ENCODE data around the gene RFNG. TPM values are rescaled to one million over a fixed set of nuclear protein-coding genes. Genes with fewer than 3 reads are reported as not detected.

The RFNG gene
- total and polyA plus RNA-seq, 2 of the 13 experiments (the other 11 are each of a cell fraction or from before 2014, with no cell fraction given): 61.4 to 64.0 TPM

- TF ChIP-seq ZNF574 (CRISPR knock-in tag; IDR thresholded peaks at IDR 0.05) (no peak), SRY (CRISPR knock-in tag; IDR thresholded peaks at IDR 0.05) (no peak), AGO2 (optimal IDR thresholded peaks at IDR 0.05; ENCODE audit: low read depth, low read length) (peak; percentile 99), DMAP1 (CRISPR knock-in tag; IDR thresholded peaks at IDR 0.05) (no peak), TAF15 (IDR thresholded peaks at IDR 0.05; ENCODE audit: low read depth, low read length, poor library complexity, severe bottlenecking) (peak; percentile 55), ZNF597 (CRISPR knock-in tag; IDR thresholded peaks at IDR 0.05) (no peak), MED8 (CRISPR knock-in tag; IDR thresholded peaks at IDR 0.05; ENCODE audit: insufficient replicate concordance) (no peak), ZNF232 (CRISPR knock-in tag; IDR thresholded peaks at IDR 0.05; ENCODE audit: borderline replicate concordance) (no peak), YEATS4 (CRISPR knock-in tag; IDR thresholded peaks at IDR 0.05; ENCODE audit: borderline replicate concordance) (no peak), ZFP36L1 (CRISPR knock-in tag; IDR thresholded peaks at IDR 0.05) (no peak), HOXA9 (CRISPR knock-in tag; IDR thresholded peaks at IDR 0.05; ENCODE audit: borderline replicate concordance) (no peak), ZFP36 (IDR thresholded peaks at IDR 0.05; ENCODE audit: borderline replicate concordance, low read depth, low read length, partially characterized antibody) (no peak), CEBPZ (IDR thresholded peaks at IDR 0.05; ENCODE audit: low read length) (no peak), ZNF589 (CRISPR knock-in tag; conservative IDR thresholded peaks at IDR 0.05) (no peak; the same call in 1 of the 2 replicates), MEIS1 (CRISPR knock-in tag; IDR thresholded peaks at IDR 0.05; ENCODE audit: borderline replicate concordance) (no peak), POGK (CRISPR knock-in tag; conservative IDR thresholded peaks at IDR 0.05) (no peak), ZNF572 (CRISPR knock-in tag; IDR thresholded peaks at IDR 0.05) (no peak), ERF (CRISPR knock-in tag; IDR thresholded peaks at IDR 0.05) (no peak), ZNF652 (CRISPR knock-in tag; IDR thresholded peaks at IDR 0.05; ENCODE audit: borderline replicate concordance, low read depth) (no peak)
Measured at GRCh38 chr17:82018152-82018988, 33.2 kb downstream of the RFNG start (continued).
